Measurements from ENCODE around the gene PAOX.

PAOX gene

GRCh38 chr10:133350283-133350949 lies 28.6 kb upstream of the PAOX start:
- Histone ChIP-seq H3K4me3 (ENCODE audit: low read length, poor library complexity, severe bottlenecking) (no peak overlapping the region), H3K9me2 (replicated peaks; ENCODE audit: low read depth, low read length) (no peaks in the 10 kb centered on the region), H3K79me2 (ENCODE audit: insufficient read depth, low read length) (no peaks in the 10 kb centered on the region), H3K36me3 (ENCODE audit: insufficient read depth, low read length) (no peaks in the 10 kb centered on the region), H3K4me2 (ENCODE audit: low read depth, low read length, poor library complexity, severe bottlenecking) (no peak overlapping the region), H3K4me1 (ENCODE audit: insufficient read depth, low read length, poor library complexity, severe bottlenecking) (no peaks in the 10 kb centered on the region), H3F3A (ENCODE audit: low read depth) (no peaks in the 10 kb centered on the region), H4K20me1 (ENCODE audit: insufficient read depth, low read length, poor library complexity, severe bottlenecking) (no peaks in the 10 kb centered on the region), H3K9me3 (ENCODE audit: insufficient read depth, low read depth, low read length) (no peaks in the 10 kb centered on the region; the same call in 1 of the 2 replicates), H3K27me3 (ENCODE audit: insufficient read depth, low read length, poor library complexity, severe bottlenecking) (no peaks in the 10 kb centered on the region), H3K9ac (ENCODE audit: low read depth, low read length, poor library complexity, severe bottlenecking) (no peak overlapping the region), H2AFZ (ENCODE audit: low read length) (no peak overlapping the region)
- TF ChIP-seq EZH2phosphoT487 (IDR thresholded peaks at IDR 0.05; ENCODE audit: borderline replicate concordance), result no peak
- TF ChIP-seq CTCF (conservative IDR thresholded peaks at IDR 0.05; ENCODE audit: low read length), result no peak

GRCh38 chr10:133350950-133351329 lies 28.1 kb upstream of the PAOX start:
- Histone ChIP-seq H3K4me1 (ENCODE audit: insufficient read depth, low read length, poor library complexity, severe bottlenecking) (no peaks in the 10 kb centered on the region), H3K4me2 (ENCODE audit: low read depth, low read length, poor library complexity, severe bottlenecking) (no peak overlapping the region), H3K27me3 (ENCODE audit: insufficient read depth, low read length, poor library complexity, severe bottlenecking) (no peaks in the 10 kb centered on the region), H3K9me2 (replicated peaks; ENCODE audit: low read depth, low read length) (no peaks in the 10 kb centered on the region), H4K20me1 (ENCODE audit: insufficient read depth, low read length, poor library complexity, severe bottlenecking) (no peaks in the 10 kb centered on the region), H3K4me3 (ENCODE audit: low read length, poor library complexity, severe bottlenecking) (no peak overlapping the region), H2AFZ (ENCODE audit: low read length) (no peak overlapping the region), H3F3A (ENCODE audit: low read depth) (no peaks in the 10 kb centered on the region), H3K9me3 (ENCODE audit: insufficient read depth, low read depth, low read length) (no peaks in the 10 kb centered on the region; the same call in 1 of the 2 replicates), H3K36me3 (ENCODE audit: insufficient read depth, low read length) (no peaks in the 10 kb centered on the region), H3K79me2 (ENCODE audit: insufficient read depth, low read length) (no peaks in the 10 kb centered on the region), H3K9ac (ENCODE audit: low read depth, low read length, poor library complexity, severe bottlenecking) (no peak overlapping the region)
- TF ChIP-seq CTCF (conservative IDR thresholded peaks at IDR 0.05; ENCODE audit: low read length) (no peak), EZH2phosphoT487 (IDR thresholded peaks at IDR 0.05; ENCODE audit: borderline replicate concordance) (no peak)

GRCh38 chr10:133351408-133352318 lies 27.4 kb upstream of the PAOX start:
- Histone ChIP-seq H3K79me2 (ENCODE audit: insufficient read depth, low read length) (no peaks in the 10 kb centered on the region), H2AFZ (ENCODE audit: low read length) (no peak overlapping the region), H3K4me1 (ENCODE audit: insufficient read depth, low read length, poor library complexity, severe bottlenecking) (no peaks in the 10 kb centered on the region), H3K36me3 (ENCODE audit: insufficient read depth, low read length) (no peaks in the 10 kb centered on the region), H3F3A (ENCODE audit: low read depth) (no peaks in the 10 kb centered on the region), H3K9ac (ENCODE audit: low read depth, low read length, poor library complexity, severe bottlenecking) (no peak overlapping the region), H3K4me3 (ENCODE audit: low read length, poor library complexity, severe bottlenecking) (no peak overlapping the region), H3K9me2 (replicated peaks; ENCODE audit: low read depth, low read length) (no peaks in the 10 kb centered on the region), H3K27me3 (ENCODE audit: insufficient read depth, low read length, poor library complexity, severe bottlenecking) (no peaks in the 10 kb centered on the region), H4K20me1 (ENCODE audit: insufficient read depth, low read length, poor library complexity, severe bottlenecking) (no peaks in the 10 kb centered on the region), H3K9me3 (ENCODE audit: insufficient read depth, low read depth, low read length) (no peaks in the 10 kb centered on the region; the same call in 1 of the 2 replicates), H3K4me2 (ENCODE audit: low read depth, low read length, poor library complexity, severe bottlenecking) (no peak overlapping the region)
- no peak for TF ChIP-seq EZH2phosphoT487 (IDR thresholded peaks at IDR 0.05; ENCODE audit: borderline replicate concordance)
- no peak for TF ChIP-seq CTCF (conservative IDR thresholded peaks at IDR 0.05; ENCODE audit: low read length)

Data from Loucy (cell line).